GM12892 (cell line): ENCODE data around the gene CLIC2.

Experiments used
- POLR2A ChIP-seq: IDR thresholded peaks from 2 replicates; pipeline ENCODE4 v1.6.1; 2011; ENCODE audit warnings: low read depth, low read length, control low read depth
- POLR2AphosphoS5 ChIP-seq: IDR thresholded peaks from 2 replicates; pipeline ENCODE4 v1.6.1; 2011; ENCODE audit warnings: low read depth, low read length, control low read depth
- TAF1 ChIP-seq: IDR thresholded peaks from 2 replicates; pipeline ENCODE4 v1.6.1; 2011; ENCODE audit warnings: low read depth, mild to moderate bottlenecking, control low read depth, low read length, borderline replicate concordance

DNA sequence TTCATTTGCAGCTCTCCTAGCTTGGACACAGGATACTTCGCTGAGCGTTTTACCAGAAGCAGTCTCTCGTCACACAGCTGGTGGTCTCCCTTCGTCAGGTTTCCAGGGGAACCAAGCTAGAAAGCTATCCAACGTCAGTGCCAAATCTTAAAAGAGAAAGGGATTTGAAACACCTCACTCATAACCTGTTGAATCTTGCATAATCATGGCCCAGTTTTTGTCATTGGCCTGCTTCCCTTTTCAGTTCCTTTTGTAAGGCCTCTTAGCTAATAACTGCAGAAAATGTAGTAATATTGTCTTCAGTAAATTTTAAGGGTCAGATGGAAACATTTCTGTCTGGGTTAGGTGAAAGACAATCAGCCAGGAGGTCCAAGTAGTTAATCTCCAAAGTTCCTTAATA, 92.1 kb downstream of the CLIC2 start:
- TF ChIP-seq POLR2AphosphoS5 (no peak), POLR2A (no peak), TAF1 (no peak)
